Kidney (tissue), 14 donors: Measurements from ENCODE around the gene GRIK2. TPM values are rescaled to one million over a fixed set of nuclear protein-coding genes. Genes with fewer than 3 reads are reported as not detected.

Experiments used
- DNase-seq, 5 donors: peaks; one replicate each; pipeline ENCODE4 v3.0.0-alpha.2; 2013 to 2020
- FAIRE-seq: peaks from 2 replicates; lab custom pipeline; 2012; peaks lifted over from hg19 to GRCh38; lab: Jason Lieb, UNC
- H3K27ac ChIP-seq, 2 donors: one replicate each; pipeline ENCODE4 v1.7.0; 2013; ENCODE audit warnings: low read depth in 2 of 2, low read length in 2 of 2, inconsistent platforms in 1 of 2
- H3K27me3 ChIP-seq: one replicate; pipeline ENCODE4 v1.7.1; 2013; ENCODE audit warnings: low read length, inconsistent platforms; ENCODE audit not compliant: control insufficient read depth, insufficient read depth
- H3K36me3 ChIP-seq, 3 donors: one replicate each; pipeline versions ENCODE4 v1.7.0 to v1.7.1; 2013; ENCODE audit warnings: low read length in 3 of 3, control low read depth in 1 of 3, inconsistent platforms in 1 of 3; ENCODE audit not compliant: insufficient read depth in 3 of 3, control insufficient read depth in 2 of 3
- H3K4me1 ChIP-seq, 3 donors: one replicate each; pipeline versions ENCODE4 v1.7.0 to v1.7.1; 2013; ENCODE audit warnings: low read length in 3 of 3, inconsistent platforms in 1 of 3, low read depth in 1 of 3; ENCODE audit not compliant: control insufficient read depth in 2 of 3, insufficient read depth in 2 of 3
- H3K4me3 ChIP-seq, 3 donors: one replicate each; pipeline versions ENCODE4 v1.7.0 to v1.8.1; 2013; ENCODE audit warnings: low read length in 3 of 3, control low read depth in 1 of 3, inconsistent platforms in 1 of 3
- H3K9ac ChIP-seq, 3 donors: one replicate each; pipeline versions ENCODE4 v1.7.0 to v1.7.1; 2013; ENCODE audit warnings: low read length in 3 of 3, control low read depth in 1 of 3, inconsistent platforms in 1 of 3
- H3K9me3 ChIP-seq, 3 donors: one replicate each; pipeline versions ENCODE4 v1.7.0 to v1.7.1; 2013; ENCODE audit warnings: low read length in 3 of 3, control low read depth in 1 of 3, inconsistent platforms in 1 of 3; ENCODE audit not compliant: control insufficient read depth in 2 of 3, insufficient read depth in 1 of 3
- CTCF ChIP-seq: IDR thresholded peaks from 3 replicates; pipeline ENCODE4 v1.5.1; 2012; ENCODE audit warnings: mild to moderate bottlenecking, moderate library complexity, borderline replicate concordance; ENCODE audit not compliant: insufficient read depth; ENCODE audit errors: extremely low read depth
- intact Hi-C: fragments of 100-400 bp; cut with DNase I; formaldehyde crosslinking; loops from one replicate; pipeline ENCODE4 v1.11.1; 2022
- polyA plus RNA-seq: library from polyadenylated mRNA; stranded (reverse); fragments of 350-450 nt; fragmentation: Illumina TruSeq; extraction: RNeasy Lipid Tissue Mini Kit (QIAGEN cat#74804); gene quantifications from one replicate; pipeline ENCODE4 v1.2.3, GENCODE V29; 2014; ENCODE audit warnings: low read depth, low replicate concordance; ENCODE audit not compliant: insufficient read depth
- total RNA-seq: library from RNA; stranded (reverse); fragmentation: NEBNext Ultra II Directional; extraction: Animal tissue kit (Norgen Biotek cat#: 25700); gene quantifications from one replicate; pipeline ENCODE4 v1.2.1, GENCODE V29; 2021
- donor health status: control.
- donor health status: control.
- donor health status: control.
- donor health status: control.
- donor health status: control.
- donor health status: DM: yes; HTN: yes; CAD: no.
- donor health status: Normal renal cell carcinoma (clear cell type).

GRIK2 gene
- total and polyA plus RNA-seq, 2 donors from 2014 or later: 0.82 to 1.4 TPM

GRCh38 chr6:101392586-101393230 is 800 bp upstream of the GRIK2 start:
- DNase-seq (peak in 3 of 5 donors; percentile 53 to 75 (median 72)), FAIRE-seq (no peak)
- H3K27ac ChIP-seq: no peak overlapping the region
- H3K4me1 ChIP-seq: peaks cover 0 to 5% (median 0%) of the 10 kb centered on the region in 3 donors
- H3K4me3 ChIP-seq: peak overlapping the region; percentile 47 to 61 (median 58)
- intact Hi-C loops: no loop called here
- no peaks in the 10 kb centered on the region for H3K9me3 ChIP-seq
- no peak for TF ChIP-seq CTCF
- peaks cover 11% of the 10 kb centered on the region for H3K27me3 ChIP-seq
- no peaks in the 10 kb centered on the region for H3K36me3 ChIP-seq
- peak overlapping the region in 1 of 3 donors; percentile 5 for H3K9ac ChIP-seq

GRCh38 chr6:101393829-101394251 is 332 bp downstream of the GRIK2 start:
- Histone ChIP-seq H3K27me3 (peaks cover 17% of the 10 kb centered on the region), H3K36me3 (no peaks in the 10 kb centered on the region), H3K4me1 (peaks cover 0 to 5% (median 0%) of the 10 kb centered on the region in 3 donors), H3K27ac (no peak overlapping the region), H3K9me3 (no peaks in the 10 kb centered on the region), H3K4me3 (peak overlapping the region; percentile 38 to 63 (median 48)), H3K9ac (peak overlapping the region in 1 of 3 donors; percentile 44)
- intact Hi-C loops: no loop called here
- TF ChIP-seq CTCF: no peak
- FAIRE-seq (no peak), DNase-seq (peak in 3 of 5 donors; percentile 49 to 61 (median 56))

- TF ChIP-seq CTCF: no peak
These were observed 1.4 kb downstream of the GRIK2 start for GRCh38 chr6:101394936-101395335.

More at GRCh38 chr6:101394936-101395335, 1.4 kb downstream of the GRIK2 start:
- Histone ChIP-seq H3K9ac (no peak overlapping the region), H3K27me3 (peaks cover 23% of the 10 kb centered on the region), H3K27ac (no peak overlapping the region), H3K9me3 (no peaks in the 10 kb centered on the region), H3K36me3 (no peaks in the 10 kb centered on the region), H3K4me3 (no peak overlapping the region), H3K4me1 (peaks cover 0 to 5% (median 0%) of the 10 kb centered on the region in 3 donors)
- intact Hi-C loops: no loop called here
- FAIRE-seq (no peak), DNase-seq (no peak)
